GM21526 (cell line): ENCODE data around the gene CISD2.
A peak's percentile ranks its signal among the peaks of the same experiment; 100 is the strongest.
"Not testable (repeated sequence)": the region's sequence is repeated elsewhere in the genome, so short reads cannot be mapped to it uniquely, and the experiment has no call there.

Source experiments
- ATAC-seq: cut with Tn5 transposase; IDR thresholded peaks from one replicate; pipeline ENCODE4 v1.9.1; 2021; ENCODE audit warnings: moderate library complexity; ENCODE audit not compliant: unreplicated experiment, low FRiP score

The CISD2 gene

DNA sequence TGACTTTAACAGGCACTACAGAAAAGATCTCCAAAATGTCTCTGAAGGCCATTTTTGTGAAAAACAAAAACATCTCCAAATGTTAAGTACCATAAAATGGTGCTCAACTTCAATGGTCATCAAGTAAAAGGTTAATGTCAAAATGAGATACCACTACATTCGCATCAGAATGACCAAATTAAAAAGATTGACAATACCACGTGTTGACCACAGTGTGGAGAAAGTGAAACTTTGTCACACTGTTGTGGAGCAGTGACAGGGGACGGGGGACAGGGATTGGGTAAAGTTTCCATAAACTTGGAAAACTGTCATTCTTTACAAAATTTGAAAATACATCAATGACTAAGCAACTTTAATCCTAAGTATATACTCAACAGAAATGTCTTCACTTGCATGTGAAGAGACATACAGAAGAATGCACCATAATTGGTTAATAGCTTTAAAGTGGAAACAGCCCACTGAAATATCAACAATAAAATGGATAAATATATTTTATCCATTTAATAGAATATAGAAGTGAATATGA, 19.1 kb upstream of the CISD2 start:
- no peak for ATAC-seq

DNA sequence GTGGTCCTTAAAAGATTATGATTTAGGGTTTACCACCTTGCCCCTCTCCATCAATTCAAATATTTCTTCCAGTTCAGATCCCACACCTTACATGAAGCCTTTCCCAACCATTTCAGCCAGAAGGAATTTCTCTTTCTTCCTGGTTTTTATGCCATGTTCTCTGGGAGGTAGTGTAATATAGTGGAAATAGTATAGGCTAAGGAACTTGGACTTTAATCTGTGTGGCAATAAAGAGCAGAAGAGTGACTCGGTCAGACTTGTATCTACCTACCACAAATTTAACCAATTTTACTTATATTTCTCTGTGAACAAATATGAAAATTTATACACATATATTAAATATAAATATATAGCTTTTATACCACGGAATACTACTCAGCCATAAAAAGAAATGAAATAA, 18.4 kb upstream of the CISD2 start:
- ATAC-seq = no peak

DNA sequence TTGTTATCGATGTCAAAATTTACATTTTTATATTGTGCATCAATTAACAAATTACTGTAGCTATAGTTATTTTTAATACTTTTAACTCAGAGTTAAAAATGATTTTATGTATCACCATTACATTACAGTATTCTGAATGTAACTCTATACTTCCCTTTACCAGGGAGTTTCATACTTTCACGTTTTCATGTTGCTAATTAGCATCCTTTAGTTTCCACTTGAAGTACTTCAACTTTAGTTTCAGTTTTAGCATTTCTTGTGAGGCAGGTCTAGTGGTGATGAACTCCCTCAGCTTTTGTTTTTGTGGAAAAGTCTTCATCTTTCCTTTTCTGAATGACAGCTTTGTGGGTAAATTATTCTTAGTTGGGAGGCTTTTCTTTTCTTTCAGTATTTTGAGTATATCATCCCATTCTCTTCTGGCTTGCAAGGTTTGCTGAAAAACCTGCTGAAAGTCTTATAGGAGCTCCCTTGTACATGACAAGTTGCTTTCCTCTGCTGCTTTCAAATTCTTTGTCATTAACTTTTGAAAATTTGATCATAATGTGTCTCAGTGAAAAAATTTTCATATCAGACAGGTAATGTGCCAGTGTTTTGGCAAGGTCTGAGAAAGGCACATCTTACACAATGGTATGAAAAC, 9.8 kb upstream of the CISD2 start:
- ATAC-seq = no peak

DNA sequence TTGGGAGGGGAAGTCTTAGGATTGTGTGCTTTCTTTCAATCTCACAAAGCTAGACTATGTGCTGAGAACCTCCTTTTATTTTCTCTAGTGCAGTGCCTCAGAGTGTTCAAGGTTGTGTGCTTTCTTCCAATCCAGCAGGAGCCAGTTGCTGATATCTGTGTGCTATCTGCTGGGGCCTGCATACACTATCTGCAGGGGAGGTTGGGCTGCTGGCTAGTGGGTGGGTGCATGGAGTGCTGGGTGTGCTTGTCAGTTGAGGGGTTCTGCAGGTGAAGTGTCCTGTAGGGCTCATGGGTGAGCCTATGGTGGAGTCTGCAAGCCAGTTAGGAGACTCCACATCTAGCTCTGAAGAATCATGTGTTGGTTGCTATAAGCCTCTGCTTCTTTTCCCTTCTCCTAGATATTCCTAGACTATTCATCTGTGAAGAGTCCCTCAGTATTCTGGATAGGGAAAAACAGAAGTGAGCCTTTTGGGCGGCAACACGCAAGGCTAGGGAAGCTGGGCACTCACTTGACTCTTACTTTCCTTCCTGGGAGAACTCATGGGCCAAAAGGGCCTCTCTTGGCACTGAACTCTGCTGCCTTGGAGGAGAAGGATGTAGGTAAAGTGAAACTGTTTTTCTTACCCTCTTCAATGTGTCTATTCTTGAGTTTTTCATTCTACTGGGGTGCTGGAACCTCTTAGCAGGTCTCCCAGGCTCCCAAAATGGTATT, 8.0 kb upstream of the CISD2 start:
- ATAC-seq = no peak

DNA sequence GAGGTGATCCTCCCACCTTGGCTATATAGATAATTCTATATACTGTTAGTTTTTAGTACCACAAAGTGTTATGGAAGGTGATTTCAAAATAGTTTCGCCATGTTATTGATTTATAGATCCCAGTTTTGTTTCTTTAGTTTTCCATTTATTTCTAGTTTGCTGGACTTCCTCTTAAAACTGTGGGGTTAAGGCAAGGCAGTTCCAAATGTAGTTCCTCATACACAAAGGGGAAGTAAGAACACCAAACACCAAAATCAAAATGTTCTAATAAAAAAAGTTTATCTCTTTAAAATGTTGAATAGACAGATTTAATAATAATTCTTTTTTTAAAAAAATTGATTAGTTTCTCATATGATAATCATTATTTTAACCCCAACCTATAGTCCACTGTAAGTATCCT, 6.8 kb upstream of the CISD2 start:
- no peak for ATAC-seq

DNA sequence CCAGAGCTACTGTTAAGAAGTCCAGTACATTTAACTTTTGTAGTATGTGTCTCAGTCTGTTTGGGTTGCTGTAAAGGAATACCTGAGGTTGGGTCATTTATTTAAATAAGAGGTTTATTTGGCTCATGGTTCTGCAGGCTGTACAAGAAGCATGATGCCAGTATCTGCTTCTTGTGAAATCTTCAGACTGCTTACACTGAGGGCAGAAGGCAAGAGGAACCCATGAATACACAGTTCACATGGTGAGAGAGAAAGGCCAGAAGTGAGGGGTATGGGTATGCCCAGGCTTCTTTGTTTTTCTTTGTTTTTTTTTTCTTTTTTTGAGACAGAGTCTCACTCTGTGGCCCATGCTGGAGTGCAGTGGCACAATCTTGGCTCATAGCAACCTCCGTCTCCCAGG, 6.0 kb upstream of the CISD2 start:
- ATAC-seq = no peak

DNA sequence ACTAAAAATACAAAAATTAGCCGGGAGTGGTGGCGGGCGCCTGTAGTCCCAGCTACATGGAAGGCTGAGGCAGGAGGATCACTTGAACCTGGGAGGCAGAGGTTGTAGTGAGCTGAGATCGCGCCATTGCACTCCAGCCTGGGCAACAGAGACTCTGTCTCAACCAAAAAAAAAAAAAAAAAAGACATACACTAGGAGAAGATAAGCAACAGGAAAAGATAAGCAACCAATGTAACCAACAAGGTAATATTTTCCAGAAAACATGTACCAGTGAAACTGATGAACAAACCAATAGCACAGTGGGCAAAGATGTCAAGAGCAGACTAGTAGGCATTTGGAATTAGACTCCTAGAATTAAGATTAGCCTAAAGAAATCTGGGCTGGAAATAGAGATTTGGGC, 3.5 kb upstream of the CISD2 start:
- ATAC-seq = not testable (repeated sequence)

DNA sequence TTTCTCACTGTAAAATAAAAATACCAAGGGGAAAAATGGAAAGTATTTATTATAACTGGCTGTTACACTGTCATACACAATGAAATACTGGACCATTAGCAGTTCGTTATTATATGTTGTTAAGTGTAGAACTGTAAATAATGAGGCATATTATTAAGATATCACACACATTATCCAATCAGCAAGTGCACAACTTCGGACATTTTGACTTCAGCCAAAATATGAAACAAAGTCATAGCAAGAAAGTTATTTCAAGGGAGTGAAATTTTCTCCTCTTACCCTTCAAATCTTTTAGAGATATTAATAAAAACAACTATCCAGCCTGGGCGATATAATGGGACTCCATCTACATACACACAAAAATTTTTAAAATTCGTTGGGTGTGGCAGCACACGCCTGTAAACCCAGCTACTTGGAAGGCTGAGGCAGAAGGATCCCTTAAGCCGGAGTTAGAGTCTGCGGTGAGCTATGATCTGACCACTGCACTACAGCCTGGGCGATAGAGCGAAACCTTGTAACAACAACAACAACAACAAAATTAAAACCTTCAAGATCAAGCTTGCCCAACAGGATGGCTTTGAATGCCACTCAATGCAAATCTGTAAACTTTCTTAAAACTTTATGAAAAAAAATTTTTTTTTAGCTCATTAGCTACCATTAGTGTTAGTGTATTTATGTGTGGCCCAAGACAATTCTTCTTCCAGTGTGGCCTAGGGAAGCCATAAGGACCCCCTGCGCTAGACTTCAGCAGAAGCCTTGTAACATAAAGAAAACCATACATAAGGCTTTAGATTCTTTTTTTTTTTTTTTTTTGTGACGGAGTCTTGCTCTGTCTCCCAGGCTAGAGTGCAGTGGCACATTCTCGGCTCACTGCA, 1.3 kb upstream of the CISD2 start:
- ATAC-seq = no peak

DNA sequence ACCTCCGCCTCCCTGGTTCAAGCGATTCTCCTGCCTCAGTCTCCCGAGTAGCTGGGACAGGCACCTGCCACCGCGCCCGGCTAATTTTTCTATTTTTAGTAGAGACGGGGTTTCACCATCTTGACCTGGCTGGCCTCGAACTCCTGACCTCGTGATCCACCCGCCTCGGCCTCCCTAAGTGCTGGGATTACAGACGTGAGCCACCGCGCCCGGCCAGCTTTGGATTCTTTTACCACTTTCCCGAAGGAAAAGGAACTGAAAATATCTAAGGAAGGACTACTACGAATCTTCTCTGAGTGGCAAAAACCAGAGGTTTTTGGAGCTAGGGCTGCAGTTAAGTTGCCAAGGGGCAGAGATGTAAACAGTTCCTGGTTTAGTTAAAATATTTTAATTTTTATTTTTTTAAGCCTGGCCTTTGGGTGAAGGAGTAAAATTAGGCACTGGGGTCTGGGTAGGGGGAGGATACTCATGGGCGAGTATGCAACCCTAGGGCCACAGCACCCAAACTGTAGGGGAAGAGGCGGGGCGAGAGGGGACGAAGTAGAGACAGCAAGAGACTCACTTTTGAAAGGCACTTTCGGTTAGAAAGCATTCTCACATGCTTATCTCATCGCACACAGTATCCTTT, 525 bp upstream of the CISD2 start:
- no peak for ATAC-seq

DNA sequence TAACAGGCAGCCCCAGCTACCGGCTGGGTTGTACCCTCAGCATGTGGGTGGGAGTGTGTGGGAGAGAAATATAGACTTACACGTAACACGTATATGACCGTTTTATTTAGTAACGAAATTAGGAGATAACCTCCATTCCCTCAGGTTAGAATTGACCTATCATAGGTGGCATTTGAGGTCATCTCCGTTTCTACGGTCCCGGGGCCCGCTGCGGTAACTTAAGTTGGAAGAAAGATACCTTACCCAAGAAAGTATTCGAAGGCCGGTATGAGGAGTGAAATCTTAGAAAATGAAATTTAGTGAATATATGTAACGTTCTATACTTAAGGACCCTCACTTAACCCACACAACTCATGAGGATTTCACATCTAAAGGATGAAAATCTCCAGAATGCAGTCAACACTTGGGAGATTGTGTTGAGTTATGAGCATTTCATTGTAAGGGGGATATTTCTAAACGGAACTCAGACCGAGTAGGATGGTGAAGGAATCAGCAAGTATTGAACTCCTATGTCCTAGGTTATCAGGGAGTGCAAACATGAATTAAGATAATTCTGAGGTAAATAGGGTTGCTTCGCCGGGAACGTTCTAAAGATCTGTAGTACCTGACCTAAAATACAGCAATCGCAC, 891 bp downstream of the CISD2 start:
- peak; percentile 38 for ATAC-seq

DNA sequence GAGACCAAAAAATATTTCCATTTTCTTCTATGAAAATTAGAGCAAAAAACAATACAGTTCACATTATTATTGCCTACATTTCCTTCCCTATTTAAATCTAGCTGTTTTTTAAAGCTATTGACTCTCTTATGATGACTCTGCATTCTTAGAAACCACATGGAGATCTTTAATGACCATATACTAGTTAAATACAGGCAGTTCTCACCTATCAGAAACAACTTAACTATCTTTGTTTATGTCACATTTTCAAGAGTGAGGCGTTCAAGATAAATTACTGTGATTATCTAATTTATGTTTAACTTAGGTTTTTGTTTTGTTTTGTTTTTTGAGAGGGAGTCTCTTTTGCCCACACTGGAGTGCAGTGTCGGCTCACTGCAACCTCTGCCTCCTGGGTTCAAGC, 3.0 kb downstream of the CISD2 start:
- ATAC-seq = no peak

DNA sequence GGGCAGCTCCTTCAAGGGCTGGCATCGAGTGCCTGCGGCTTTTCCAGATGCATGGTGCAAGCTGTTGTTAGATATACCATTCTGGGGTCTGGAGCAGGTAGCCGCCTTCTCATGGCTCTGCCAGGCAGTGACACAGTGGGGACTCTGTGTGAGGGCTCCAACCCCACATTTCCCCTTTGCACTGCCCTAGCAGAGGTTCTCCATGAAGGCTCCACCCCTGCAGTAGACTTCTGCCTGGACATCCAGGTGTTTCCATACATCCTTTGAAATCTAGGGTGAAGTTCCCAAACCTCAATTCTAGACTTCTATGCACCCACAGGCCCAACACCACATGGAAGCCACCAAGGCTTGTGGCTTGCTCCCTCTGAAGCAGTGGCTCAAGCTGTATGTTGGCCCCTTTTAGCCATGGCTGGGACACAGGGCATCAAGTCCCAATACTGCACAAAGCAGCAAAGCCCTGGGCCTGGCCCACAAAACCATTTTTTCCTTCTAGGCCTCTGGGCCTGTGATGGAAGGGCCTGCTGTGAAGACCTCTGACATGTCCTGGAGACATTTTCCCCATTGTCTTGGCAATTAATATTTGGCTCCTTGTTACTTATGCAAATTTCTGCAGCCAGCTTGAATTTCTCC, 8.8 kb downstream of the CISD2 start:
- not testable (repeated sequence) for ATAC-seq

DNA sequence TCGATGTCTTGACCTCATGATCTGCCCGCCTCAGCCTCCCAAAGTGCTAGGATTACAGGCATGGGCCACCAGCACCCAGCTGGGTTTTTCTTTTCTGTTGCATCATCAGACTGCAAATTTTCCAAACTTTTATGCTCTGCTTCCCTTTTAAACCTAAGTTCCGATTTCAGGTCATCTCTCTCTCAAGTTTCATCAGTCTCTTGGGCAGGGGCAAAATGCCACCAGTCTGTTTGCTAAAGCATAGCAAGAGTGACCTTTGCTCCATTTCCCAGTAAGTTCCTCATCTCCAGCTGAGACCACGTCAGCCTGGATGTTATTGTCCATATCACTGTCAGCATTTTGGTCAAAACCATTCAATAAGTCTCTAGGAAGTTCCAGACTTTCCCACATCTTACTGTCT, 9.6 kb downstream of the CISD2 start:
- ATAC-seq = not testable (repeated sequence)

DNA sequence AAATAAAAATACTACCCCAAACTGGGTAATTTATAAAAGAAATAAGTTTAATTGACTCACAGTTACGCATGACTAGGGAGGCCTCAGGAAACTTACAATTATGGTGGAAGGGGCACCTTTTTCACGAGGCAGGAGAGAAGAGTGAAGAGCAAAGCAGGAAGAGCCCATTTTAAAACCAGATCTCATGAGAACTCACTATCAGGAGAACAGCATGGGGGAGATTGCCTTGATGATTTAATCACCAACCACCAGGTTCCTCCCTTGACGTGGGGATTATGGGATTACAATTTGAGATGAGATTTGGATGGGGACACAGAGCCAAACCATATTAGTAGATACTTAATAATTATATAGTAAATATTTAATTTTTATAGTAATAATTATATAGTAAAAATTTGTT, 10.1 kb downstream of the CISD2 start:
- no peak for ATAC-seq

DNA sequence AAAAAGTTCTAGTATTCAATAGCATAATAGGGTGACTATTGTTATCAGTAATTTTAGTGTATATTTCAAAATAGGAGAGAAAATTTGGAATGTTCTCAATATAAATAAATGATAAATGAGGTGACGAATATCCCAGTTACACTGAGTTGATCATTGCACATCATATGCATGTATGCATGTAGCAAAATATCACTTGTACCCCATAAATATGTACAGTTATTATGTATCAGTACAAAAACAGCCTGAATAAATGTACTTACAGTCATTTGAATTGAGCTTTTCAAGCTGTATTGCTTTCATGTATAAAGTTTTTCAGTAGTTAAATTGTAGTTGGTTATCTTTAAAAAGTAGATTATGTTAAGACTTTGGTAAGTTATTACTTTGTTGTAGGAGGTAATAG, 12.6 kb downstream of the CISD2 start:
- ATAC-seq = no peak

DNA sequence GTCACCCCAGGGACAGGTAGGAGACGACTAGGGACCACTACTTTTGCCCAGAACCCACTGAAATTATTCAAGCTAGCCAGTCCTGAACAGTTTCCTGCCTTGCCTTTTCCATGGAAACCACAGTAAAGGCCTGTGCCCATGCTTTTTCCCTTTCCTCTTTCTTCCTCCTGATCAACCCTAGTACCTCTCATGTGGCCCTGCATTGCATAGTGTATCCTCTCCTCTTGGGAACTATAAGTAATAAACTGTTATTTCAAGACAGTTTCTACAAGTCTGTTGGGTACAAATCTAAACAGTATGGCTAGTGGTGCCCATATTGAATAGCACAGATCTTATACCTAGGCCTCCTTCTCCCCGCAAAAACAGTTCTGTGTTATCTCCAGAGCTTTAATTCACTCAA, 14.5 kb downstream of the CISD2 start:
- ATAC-seq = no peak

DNA sequence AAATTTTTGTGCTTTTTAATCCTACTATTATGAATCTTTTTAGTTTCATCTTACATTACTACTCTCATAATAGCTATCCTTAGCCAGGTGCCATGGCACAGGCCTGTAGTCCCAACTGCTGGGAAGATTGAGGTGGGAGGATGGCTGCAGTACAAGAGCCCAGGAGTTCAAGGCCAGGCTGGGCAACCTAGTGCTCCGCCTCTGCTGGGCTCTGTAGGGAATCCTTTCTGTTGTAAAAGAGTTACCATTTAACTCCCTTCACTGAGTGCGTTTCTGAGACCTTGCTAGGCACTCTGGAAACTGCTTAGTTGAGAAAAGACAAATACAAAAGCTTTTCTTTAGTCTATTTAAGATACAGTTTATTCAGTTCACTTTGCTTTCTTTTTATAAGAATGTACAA, 19.8 kb downstream of the CISD2 start:
- not testable (repeated sequence) for ATAC-seq

DNA sequence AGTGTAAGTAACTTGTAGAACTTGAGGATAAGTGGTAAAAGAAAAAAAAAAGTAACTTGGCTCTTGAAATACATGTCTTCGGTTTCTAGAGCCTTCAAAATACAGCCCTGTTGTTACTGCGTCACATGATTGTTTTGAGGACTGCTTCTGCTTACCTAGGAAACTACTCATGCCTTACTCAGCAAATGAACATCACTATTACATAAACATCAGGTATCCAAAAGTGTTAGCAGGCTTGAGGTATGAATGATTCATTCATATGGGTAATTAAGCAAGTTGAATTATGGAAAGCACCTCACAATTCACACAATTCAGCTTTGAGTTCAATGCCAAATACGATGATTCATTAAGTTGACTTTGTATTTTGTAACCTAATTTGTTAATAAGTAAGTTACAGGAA, 21.1 kb downstream of the CISD2 start:
- ATAC-seq = not testable (repeated sequence)

DNA sequence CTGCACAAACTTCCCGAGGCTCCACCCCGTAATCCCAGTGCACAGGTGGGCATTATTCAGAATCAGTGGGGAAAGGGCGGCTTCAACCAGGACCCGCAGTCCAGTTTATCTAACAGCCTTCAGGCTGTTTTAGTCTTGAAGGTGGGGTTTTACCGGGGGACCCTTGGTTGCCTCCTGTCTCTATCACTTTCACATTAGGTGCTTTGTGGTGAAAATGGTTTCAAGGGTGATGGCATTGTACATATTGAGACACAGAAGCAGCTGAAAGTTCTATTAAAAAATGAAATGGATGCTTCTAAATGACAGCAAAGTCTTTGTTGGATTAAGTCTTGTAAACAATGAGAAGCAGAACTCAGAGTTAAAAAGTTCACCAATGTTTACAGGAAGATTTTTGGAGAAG, 27.8 kb downstream of the CISD2 start:
- ATAC-seq = not testable (repeated sequence)

DNA sequence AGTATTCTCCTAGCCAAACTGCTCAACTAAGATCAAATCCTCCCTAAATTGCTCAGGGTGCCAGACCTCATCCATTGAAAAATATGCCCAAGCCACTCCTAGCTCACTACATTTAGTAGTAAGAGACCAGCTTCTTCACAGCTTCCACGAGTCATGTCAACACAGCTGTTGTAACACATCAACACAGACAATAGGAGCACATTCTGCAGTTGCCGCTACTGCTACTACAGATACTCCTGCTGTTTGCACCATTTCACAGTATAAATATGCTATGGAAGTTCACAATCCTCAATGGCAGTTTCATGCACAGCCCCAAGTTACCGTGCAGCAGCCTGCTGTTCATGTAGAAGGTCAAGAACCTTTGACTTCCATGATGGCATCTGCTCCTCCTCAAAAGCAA, 28.8 kb downstream of the CISD2 start:
- not testable (repeated sequence) for ATAC-seq
